HG03066 (cell line): ENCODE data around the gene LEKR1.

Experiments used
- ATAC-seq: cut with Tn5 transposase; IDR thresholded peaks from one replicate; pipeline ENCODE4 v1.9.1; 2021; ENCODE audit warnings: low read depth; ENCODE audit not compliant: unreplicated experiment

The LEKR1 gene

GRCh38 chr3:157074490-157074889 is 248.3 kb downstream of the LEKR1 start:
- no peak for ATAC-seq

GRCh38 chr3:157074981-157075380 is 248.8 kb downstream of the LEKR1 start:
- no peak for ATAC-seq

- no peak for ATAC-seq
These were observed 249.7 kb downstream of the LEKR1 start for GRCh38 chr3:157075693-157076420.

GRCh38 chr3:157077565-157077991 is 251.4 kb downstream of the LEKR1 start:
- no peak for ATAC-seq

- ATAC-seq, result no peak
These were observed 252.1 kb downstream of the LEKR1 start for GRCh38 chr3:157078131-157078810.

GRCh38 chr3:157078811-157079185 is 252.6 kb downstream of the LEKR1 start:
- no peak for ATAC-seq

- no peak for ATAC-seq
These were observed 253.7 kb downstream of the LEKR1 start for GRCh38 chr3:157079676-157080369.

GRCh38 chr3:157081626-157082210 is 255.6 kb downstream of the LEKR1 start:
- peak; percentile 79 for ATAC-seq

GRCh38 chr3:157082305-157082982 is 256.3 kb downstream of the LEKR1 start:
- no peak for ATAC-seq

GRCh38 chr3:157083824-157084223 is 257.7 kb downstream of the LEKR1 start:
- ATAC-seq, result no peak

- no peak for ATAC-seq
These were observed 260.1 kb downstream of the LEKR1 start for GRCh38 chr3:157086060-157086750.

- no peak for ATAC-seq
These were observed 260.6 kb downstream of the LEKR1 start for GRCh38 chr3:157086775-157087174.

GRCh38 chr3:157087373-157087772 is 261.2 kb downstream of the LEKR1 start:
- no peak for ATAC-seq

- no peak for ATAC-seq
These were observed 261.8 kb downstream of the LEKR1 start for GRCh38 chr3:157087780-157088600.

- ATAC-seq, result peak; percentile 63
These were observed 262.7 kb downstream of the LEKR1 start for GRCh38 chr3:157088601-157089454.

GRCh38 chr3:157089455-157090221 is 263.5 kb downstream of the LEKR1 start:
- ATAC-seq, result peak; percentile 12

- ATAC-seq, result no peak
These were observed 265.1 kb downstream of the LEKR1 start for GRCh38 chr3:157091083-157091833.
